GM12878 (cell line): Measurements from ENCODE around the gene VPS26B.

Experiments
- CHD2 ChIP-seq: IDR thresholded peaks from 2 replicates; pipeline ENCODE4 v1.6.1; 2011; ENCODE audit warnings: low read depth, low read length, improper control_type of control experiment, borderline replicate concordance
- GATAD2B ChIP-seq: fragments of 450-650 bp; conservative IDR thresholded peaks from 2 replicates; pipeline ENCODE4 v1.6.1; 2017; ENCODE audit warnings: low read depth, mild to moderate bottlenecking, moderate library complexity
- JUND ChIP-seq: IDR thresholded peaks from 2 replicates; pipeline ENCODE4 v1.6.1; 2012; ENCODE audit warnings: low read depth, mild to moderate bottlenecking, low read length, improper control_type of control experiment, moderate library complexity
- POLR2A ChIP-seq: IDR thresholded peaks from 2 replicates; pipeline ENCODE4 v1.6.1; 2011; ENCODE audit warnings: low read depth, mild to moderate bottlenecking, low read length
- POLR2AphosphoS2 ChIP-seq: IDR thresholded peaks from 2 replicates; pipeline ENCODE4 v1.6.1; 2011; ENCODE audit warnings: low read depth, mild to moderate bottlenecking, low read length, improper control_type of control experiment, moderate library complexity
- TCF12 ChIP-seq: IDR thresholded peaks from 2 replicates; pipeline ENCODE4 v1.6.1; 2011; ENCODE audit warnings: low read depth, mild to moderate bottlenecking, low read length
- TF ChIP-seq, protein P1 (sequence below): fragments of 450-650 bp; IDR thresholded peaks from 2 replicates; pipeline ENCODE4 v1.6.1; 2017; ENCODE audit warnings: low read depth, mild to moderate bottlenecking, moderate library complexity
- TF ChIP-seq, protein P2 (sequence below), 3 experiments: IDR thresholded peaks in 2 of 3; conservative IDR thresholded peaks in 1 of 3; 2 replicates each; pipeline ENCODE4 v1.5.1; 2011; ENCODE audit warnings: low read depth in 3 of 3, low read length in 3 of 3, mild to moderate bottlenecking in 3 of 3, control low read depth in 2 of 3, moderate library complexity in 2 of 3, inconsistent platforms in 1 of 3, mixed read lengths in 1 of 3; ENCODE audit not compliant: control insufficient read depth in 2 of 3, insufficient read depth in 1 of 3; ENCODE audit errors: extremely low read depth in 1 of 3
- TF ChIP-seq, protein P3 (sequence below): IDR thresholded peaks from 2 replicates; pipeline ENCODE4 v1.6.1; 2011; ENCODE audit warnings: low read depth, low read length, improper control_type of control experiment, borderline replicate concordance

DNA sequence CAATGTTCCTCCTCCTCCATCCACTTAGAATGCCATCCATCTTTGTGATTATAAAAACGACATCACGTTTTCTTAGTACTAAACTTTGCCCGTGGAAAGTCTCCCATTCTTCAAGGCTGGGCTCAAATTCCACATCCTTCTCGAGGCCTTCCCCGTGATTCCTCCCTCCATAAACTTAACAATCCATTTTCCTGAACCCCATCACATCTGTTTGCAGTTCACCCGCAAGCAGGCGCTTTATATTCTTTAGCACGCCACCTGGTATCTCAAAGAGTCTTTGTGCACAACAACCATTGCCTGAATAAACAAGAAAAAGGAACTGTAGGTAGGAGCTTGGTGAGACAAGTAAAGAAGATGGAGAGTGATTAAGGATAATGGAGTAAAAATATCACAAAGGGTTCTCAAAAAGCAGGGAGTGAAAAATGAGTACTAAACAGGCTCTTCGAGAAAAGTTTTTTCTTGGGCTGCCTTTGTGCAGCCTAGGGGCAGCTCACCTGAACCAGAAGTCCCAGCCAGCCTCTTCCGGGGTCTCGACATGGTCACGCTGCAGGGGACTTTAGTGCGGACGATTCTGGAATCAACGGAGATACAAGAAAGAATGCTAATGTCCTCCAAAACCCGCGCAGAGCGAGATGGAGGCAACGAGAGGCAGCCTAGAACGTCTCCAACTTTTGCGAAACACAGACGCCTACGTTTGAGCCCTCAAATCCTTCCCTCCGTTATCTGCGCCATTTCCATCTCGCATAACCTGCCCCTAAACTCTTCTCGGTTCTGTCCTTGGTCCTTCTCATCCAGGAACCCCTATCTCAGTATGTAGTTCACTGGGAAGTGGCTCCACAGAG lies 28.1 kb downstream of the VPS26B start:
- TF ChIP-seq, protein P1, sequence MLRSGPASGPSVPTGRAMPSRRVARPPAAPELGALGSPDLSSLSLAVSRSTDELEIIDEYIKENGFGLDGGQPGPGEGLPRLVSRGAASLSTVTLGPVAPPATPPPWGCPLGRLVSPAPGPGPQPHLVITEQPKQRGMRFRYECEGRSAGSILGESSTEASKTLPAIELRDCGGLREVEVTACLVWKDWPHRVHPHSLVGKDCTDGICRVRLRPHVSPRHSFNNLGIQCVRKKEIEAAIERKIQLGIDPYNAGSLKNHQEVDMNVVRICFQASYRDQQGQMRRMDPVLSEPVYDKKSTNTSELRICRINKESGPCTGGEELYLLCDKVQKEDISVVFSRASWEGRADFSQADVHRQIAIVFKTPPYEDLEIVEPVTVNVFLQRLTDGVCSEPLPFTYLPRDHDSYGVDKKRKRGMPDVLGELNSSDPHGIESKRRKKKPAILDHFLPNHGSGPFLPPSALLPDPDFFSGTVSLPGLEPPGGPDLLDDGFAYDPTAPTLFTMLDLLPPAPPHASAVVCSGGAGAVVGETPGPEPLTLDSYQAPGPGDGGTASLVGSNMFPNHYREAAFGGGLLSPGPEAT: no peak
- TF ChIP-seq JUND: no peak
- no peak for TF ChIP-seq TCF12
- TF ChIP-seq, protein P2, sequence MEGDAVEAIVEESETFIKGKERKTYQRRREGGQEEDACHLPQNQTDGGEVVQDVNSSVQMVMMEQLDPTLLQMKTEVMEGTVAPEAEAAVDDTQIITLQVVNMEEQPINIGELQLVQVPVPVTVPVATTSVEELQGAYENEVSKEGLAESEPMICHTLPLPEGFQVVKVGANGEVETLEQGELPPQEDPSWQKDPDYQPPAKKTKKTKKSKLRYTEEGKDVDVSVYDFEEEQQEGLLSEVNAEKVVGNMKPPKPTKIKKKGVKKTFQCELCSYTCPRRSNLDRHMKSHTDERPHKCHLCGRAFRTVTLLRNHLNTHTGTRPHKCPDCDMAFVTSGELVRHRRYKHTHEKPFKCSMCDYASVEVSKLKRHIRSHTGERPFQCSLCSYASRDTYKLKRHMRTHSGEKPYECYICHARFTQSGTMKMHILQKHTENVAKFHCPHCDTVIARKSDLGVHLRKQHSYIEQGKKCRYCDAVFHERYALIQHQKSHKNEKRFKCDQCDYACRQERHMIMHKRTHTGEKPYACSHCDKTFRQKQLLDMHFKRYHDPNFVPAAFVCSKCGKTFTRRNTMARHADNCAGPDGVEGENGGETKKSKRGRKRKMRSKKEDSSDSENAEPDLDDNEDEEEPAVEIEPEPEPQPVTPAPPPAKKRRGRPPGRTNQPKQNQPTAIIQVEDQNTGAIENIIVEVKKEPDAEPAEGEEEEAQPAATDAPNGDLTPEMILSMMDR (IDR thresholded peaks at IDR 0.05 in 2 of 3, conservative IDR thresholded peaks at IDR 0.05 in 1 of 3; ENCODE audit: control insufficient read depth in 2 of 3, extremely low read depth in 1 of 3, insufficient read depth in 1 of 3, low read depth in 3 of 3, low read length in 3 of 3): no peak
- TF ChIP-seq POLR2A: no peak
- TF ChIP-seq POLR2AphosphoS2: no peak
- no peak for TF ChIP-seq CHD2
- TF ChIP-seq GATAD2B: no peak
- TF ChIP-seq, protein P3, sequence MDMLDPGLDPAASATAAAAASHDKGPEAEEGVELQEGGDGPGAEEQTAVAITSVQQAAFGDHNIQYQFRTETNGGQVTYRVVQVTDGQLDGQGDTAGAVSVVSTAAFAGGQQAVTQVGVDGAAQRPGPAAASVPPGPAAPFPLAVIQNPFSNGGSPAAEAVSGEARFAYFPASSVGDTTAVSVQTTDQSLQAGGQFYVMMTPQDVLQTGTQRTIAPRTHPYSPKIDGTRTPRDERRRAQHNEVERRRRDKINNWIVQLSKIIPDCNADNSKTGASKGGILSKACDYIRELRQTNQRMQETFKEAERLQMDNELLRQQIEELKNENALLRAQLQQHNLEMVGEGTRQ: no peak
